Cardiac muscle cell (in vitro differentiated cells and primary cell): Measurements from ENCODE around the gene TMPRSS7. TPM values are rescaled to one million over a fixed set of nuclear protein-coding genes. Genes with fewer than 3 reads are reported as not detected.

ENCODE experiments used
- DNase-seq, 2 donors: peaks; one replicate each; pipeline versions ENCODE4 v3.0.0 to v3.0.0-alpha.2; 2010 to 2017; ENCODE audit warnings: low read depth in 1 of 2, low spot score in 1 of 2
- H3K27ac ChIP-seq: fragments of 200-600 bp; sonication (generic); 2 replicates; pipeline ENCODE4 v1.5.1; 2016
- H3K27me3 ChIP-seq: fragments of 200-600 bp; sonication (generic); 2 replicates; pipeline ENCODE4 v1.6.0; 2016; ENCODE audit warnings: control low read depth
- H3K36me3 ChIP-seq: fragments of 200-600 bp; sonication (generic); 2 replicates; pipeline ENCODE4 v1.5.1; 2016; ENCODE audit warnings: control low read depth
- H3K4me1 ChIP-seq: fragments of 200-600 bp; sonication (generic); 2 replicates; pipeline ENCODE4 v1.8.1; 2017; ENCODE audit warnings: low read depth, mild to moderate bottlenecking, mixed run types
- H3K4me3 ChIP-seq: fragments of 200-600 bp; sonication (generic); 2 replicates; pipeline ENCODE4 v1.5.1; 2016; ENCODE audit warnings: mild to moderate bottlenecking
- H3K9me3 ChIP-seq: fragments of 200-600 bp; sonication (generic); 2 replicates; pipeline ENCODE4 v1.5.1; 2017; ENCODE audit warnings: low read depth, mild to moderate bottlenecking, control low read depth
- polyA plus RNA-seq: library from polyadenylated mRNA; unstranded; fragments of >200 nt; fragmentation: Nextera tagmentation; extraction: Ambion mirVana; gene quantifications from 2 replicates; pipeline ENCODE4 v1.2.1, GENCODE V29; 2016
- total RNA-seq: library from RNA; depleted of rRNA; stranded (reverse); fragments of >200 nt; gene quantifications from 2 replicates; pipeline ENCODE4 v1.2.3, GENCODE V29; 2016
- TF ChIP-seq, protein P1 (sequence below): IDR thresholded peaks from 2 replicates; pipeline ENCODE4 v1.5.1; 2012; ENCODE audit warnings: low read depth, mild to moderate bottlenecking, low read length

The TMPRSS7 gene
- total and polyA plus RNA-seq, 2 experiments from 2014 or later: not detected

DNA sequence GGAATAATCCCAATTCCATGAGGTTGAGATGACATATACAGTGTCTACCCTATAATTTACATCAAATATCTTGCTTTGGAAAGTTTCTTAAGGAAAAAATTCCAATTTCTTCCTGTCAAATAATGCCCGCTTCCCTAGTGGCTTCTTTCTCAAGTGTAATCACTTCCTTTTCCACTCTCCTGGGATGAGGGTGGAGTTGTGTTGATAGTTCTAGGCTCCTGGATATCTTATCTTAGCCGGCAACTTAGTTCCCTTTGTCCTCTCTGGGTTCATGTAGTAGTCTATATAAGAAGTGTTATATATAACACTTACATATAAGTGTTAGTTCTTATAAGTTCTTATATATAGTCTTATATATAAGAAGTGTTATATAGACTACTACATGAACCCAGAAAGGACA lies 24.9 kb upstream of the TMPRSS7 start:
- peaks cover 11% of the 10 kb centered on the region for H3K4me1 ChIP-seq
- no peaks in the 10 kb centered on the region for H3K36me3 ChIP-seq
- TF ChIP-seq, protein P1, sequence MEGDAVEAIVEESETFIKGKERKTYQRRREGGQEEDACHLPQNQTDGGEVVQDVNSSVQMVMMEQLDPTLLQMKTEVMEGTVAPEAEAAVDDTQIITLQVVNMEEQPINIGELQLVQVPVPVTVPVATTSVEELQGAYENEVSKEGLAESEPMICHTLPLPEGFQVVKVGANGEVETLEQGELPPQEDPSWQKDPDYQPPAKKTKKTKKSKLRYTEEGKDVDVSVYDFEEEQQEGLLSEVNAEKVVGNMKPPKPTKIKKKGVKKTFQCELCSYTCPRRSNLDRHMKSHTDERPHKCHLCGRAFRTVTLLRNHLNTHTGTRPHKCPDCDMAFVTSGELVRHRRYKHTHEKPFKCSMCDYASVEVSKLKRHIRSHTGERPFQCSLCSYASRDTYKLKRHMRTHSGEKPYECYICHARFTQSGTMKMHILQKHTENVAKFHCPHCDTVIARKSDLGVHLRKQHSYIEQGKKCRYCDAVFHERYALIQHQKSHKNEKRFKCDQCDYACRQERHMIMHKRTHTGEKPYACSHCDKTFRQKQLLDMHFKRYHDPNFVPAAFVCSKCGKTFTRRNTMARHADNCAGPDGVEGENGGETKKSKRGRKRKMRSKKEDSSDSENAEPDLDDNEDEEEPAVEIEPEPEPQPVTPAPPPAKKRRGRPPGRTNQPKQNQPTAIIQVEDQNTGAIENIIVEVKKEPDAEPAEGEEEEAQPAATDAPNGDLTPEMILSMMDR: no peak
- H3K27me3 ChIP-seq: peaks cover 14% of the 10 kb centered on the region
- H3K4me3 ChIP-seq: no peak overlapping the region
- no peak for DNase-seq
- H3K27ac ChIP-seq: no peak overlapping the region
- no peaks in the 10 kb centered on the region for H3K9me3 ChIP-seq

DNA sequence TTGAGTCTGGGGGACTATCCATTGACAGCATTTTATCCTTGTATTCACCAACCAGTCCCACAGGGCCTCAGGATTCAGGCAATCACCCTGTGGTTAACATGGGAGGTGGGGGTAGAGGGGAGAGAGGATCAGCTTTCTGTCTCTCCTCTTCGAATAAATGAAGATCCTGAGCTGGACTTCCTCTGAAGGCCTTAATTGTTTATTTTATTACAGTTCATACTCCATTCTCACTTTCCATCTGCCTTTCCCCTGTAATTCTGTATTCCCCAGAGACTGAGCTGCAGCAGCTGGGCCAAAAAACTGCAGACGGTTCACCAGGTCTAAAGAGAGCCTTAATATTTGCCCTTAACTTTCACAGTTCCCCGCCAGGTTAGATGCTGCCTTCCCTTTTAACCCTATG lies 23.9 kb upstream of the TMPRSS7 start:
- TF ChIP-seq, protein P1: no peak
- Histone ChIP-seq H3K9me3 (no peaks in the 10 kb centered on the region), H3K4me3 (no peak overlapping the region), H3K27ac (no peak overlapping the region), H3K27me3 (peaks cover 22% of the 10 kb centered on the region), H3K36me3 (no peaks in the 10 kb centered on the region), H3K4me1 (peaks cover 11% of the 10 kb centered on the region)
- peak in 1 of 2 donors; percentile 36 for DNase-seq

DNA sequence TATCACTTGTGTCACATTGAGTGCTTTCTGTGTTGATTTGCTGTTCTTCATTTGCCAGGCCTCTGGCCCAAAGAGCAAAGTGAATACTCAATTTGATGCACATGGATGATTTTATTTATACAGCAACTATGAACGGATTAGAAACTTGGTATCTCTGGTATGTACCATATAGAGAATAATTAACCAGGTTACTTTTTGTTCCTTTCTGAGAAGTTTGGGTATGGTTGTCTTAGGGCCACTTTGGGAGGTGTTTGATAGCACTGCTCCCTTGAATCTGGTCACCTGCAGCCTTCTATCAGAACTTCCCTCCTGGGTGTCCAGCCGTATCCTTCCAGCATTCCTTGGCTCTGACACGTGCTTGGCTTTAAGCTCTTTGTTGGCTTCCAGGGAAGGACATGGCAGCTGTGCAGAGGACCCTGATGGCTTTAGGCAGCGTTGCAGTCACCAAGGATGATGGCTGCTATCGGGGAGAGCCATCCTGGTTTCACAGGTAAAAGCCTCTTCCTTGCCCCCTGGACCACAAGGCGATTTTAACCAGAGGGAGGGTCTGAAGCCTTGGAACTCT lies 23.1 kb upstream of the TMPRSS7 start:
- H3K27me3 ChIP-seq: peaks cover 30% of the 10 kb centered on the region
- DNase-seq: no peak
- no peak overlapping the region for H3K27ac ChIP-seq
- no peaks in the 10 kb centered on the region for H3K36me3 ChIP-seq
- H3K9me3 ChIP-seq: no peaks in the 10 kb centered on the region
- no peak overlapping the region for H3K4me3 ChIP-seq
- peaks cover 11% of the 10 kb centered on the region for H3K4me1 ChIP-seq
- TF ChIP-seq, protein P1: no peak

DNA sequence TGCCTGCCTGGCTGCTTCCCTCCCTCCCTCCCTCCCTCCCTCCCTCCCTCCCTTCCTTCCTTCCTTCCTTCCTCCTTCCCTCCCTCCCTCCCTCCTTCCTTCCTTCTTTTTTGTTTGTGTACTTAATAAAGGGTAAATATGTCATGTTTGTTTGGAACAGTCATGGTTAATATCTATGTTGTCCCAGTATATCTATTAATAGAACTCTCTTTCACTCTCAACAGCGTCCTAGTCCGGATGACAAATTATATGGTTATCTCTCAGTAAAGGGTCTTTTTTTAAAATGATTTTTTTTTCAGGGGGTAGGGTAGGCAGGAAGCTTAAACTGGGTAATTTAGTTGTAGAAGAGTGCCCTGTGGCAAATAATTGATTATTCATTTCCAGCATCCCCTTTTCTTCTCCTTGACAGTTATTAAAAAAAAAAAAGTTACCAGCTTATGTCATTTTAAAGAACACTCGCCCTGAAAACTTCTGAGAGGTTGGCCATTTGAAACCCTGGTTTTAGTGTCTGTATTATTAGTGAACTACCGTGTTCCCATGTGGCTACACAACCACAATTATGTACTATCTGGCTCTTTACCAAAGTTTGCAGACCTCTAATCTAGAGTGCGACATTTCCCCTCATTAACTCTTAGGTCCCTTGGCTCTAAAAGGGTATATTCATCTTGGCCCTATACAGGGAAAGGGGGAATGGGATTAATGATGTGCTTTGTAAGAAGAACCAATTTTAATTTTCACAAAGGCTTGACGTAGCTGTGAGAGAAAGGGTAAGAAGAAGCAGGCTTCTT lies 22.1 kb upstream of the TMPRSS7 start:
- Histone ChIP-seq H3K4me1 (peaks cover 11% of the 10 kb centered on the region), H3K9me3 (no peaks in the 10 kb centered on the region), H3K4me3 (no peak overlapping the region), H3K27ac (no peak overlapping the region), H3K27me3 (peaks cover 27% of the 10 kb centered on the region), H3K36me3 (no peaks in the 10 kb centered on the region)
- TF ChIP-seq, protein P1: no peak
- DNase-seq: peak in 1 of 2 donors; percentile 40

DNA sequence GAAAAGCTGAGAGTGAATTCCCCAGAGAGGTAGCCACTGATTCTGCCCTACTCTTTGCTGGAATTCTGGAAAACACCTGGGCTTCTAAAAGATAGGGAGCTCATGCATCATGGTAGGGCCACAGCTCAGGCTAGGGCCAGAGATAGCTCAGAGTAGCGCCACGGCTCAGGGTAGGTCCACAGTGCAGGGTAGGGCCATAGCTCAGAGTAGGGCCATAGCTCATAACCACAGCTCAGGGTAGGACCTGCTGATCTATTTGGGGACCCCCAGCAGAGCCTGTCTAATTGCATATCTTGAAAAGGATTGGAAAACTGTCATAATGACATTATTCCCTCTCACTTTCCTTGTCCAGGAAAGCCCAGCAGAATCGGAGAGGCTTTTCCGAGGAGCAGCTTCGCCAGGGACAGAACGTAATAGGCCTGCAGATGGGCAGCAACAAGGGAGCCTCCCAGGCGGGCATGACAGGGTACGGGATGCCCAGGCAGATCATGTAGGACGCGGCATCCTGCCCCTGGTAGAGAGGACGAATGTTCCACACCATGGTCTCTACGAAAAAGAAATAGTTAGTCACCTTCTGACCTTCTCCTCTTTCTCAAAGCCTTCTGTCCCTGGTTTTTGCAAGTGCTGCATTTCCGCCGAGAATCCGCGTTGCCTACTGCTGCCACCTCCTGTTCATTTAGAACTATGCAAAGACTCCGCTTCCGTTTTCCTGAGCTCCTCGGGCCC lies 21.3 kb upstream of the TMPRSS7 start:
- DNase-seq: peak; percentile 85 to 86
- no peaks in the 10 kb centered on the region for H3K9me3 ChIP-seq
- peaks cover 11% of the 10 kb centered on the region for H3K4me1 ChIP-seq
- H3K36me3 ChIP-seq: no peaks in the 10 kb centered on the region
- no peak overlapping the region for H3K4me3 ChIP-seq
- TF ChIP-seq, protein P1: peak; percentile 78
- no peak overlapping the region for H3K27ac ChIP-seq
- H3K27me3 ChIP-seq: peaks cover 26% of the 10 kb centered on the region
